Hepatocyte (in vitro differentiated cells): ENCODE measurements around the gene KCTD17. TPM values are rescaled to one million over a fixed set of nuclear protein-coding genes. Genes with fewer than 3 reads are reported as not detected.

Experiments
- DNase-seq: peaks from one replicate; pipeline ENCODE4 v3.0.0-alpha.2; 2016; ENCODE audit warnings: low spot score
- H2AFZ ChIP-seq: fragments of 200-600 bp; sonication (generic); 2 replicates; pipeline ENCODE4 v1.6.0; 2016; ENCODE audit warnings: antibody characterized with exemption, mild to moderate bottlenecking
- H3K27ac ChIP-seq: fragments of 200-600 bp; sonication (generic); 2 replicates; pipeline ENCODE4 v1.5.1; 2016; ENCODE audit warnings: mild to moderate bottlenecking
- H3K27me3 ChIP-seq: fragments of 200-600 bp; sonication (generic); 2 replicates; pipeline ENCODE4 v1.6.1; 2016
- H3K36me3 ChIP-seq: fragments of 200-600 bp; sonication (generic); replicated peaks from 2 replicates; pipeline ENCODE4 v1.5.1; 2016; ENCODE audit warnings: low read depth; ENCODE audit not compliant: insufficient read depth
- H3K4me1 ChIP-seq: fragments of 200-600 bp; sonication (generic); 2 replicates; pipeline ENCODE4 v1.5.1; 2016; ENCODE audit warnings: mild to moderate bottlenecking, moderate library complexity; ENCODE audit not compliant: insufficient read depth
- H3K4me2 ChIP-seq: fragments of 200-600 bp; sonication (generic); 2 replicates; pipeline ENCODE4 v1.6.0; 2016
- H3K4me3 ChIP-seq: fragments of 200-600 bp; sonication (generic); 2 replicates; pipeline ENCODE4 v1.5.1; 2016; ENCODE audit warnings: mild to moderate bottlenecking
- H3K79me2 ChIP-seq: fragments of 200-600 bp; sonication (generic); 2 replicates; pipeline ENCODE4 v1.6.0; 2017; ENCODE audit warnings: mild to moderate bottlenecking
- H3K9me2 ChIP-seq: fragments of 200-600 bp; sonication (generic); replicated peaks from 2 replicates; pipeline ENCODE4 v1.6.0; 2017; ENCODE audit warnings: mild to moderate bottlenecking; ENCODE audit not compliant: insufficient read depth
- H3K9me3 ChIP-seq: fragments of 200-600 bp; sonication (generic); 2 replicates; pipeline ENCODE4 v1.5.1; 2016; ENCODE audit warnings: low read depth, mild to moderate bottlenecking
- H4K20me1 ChIP-seq: fragments of 200-600 bp; sonication (generic); 2 replicates; pipeline ENCODE4 v1.6.0; 2016; ENCODE audit warnings: mild to moderate bottlenecking; ENCODE audit not compliant: insufficient read depth, poor library complexity, severe bottlenecking
- EZH2 ChIP-seq: fragments of 200-600 bp; sonication (generic); IDR thresholded peaks from 2 replicates; pipeline ENCODE4 v1.6.1; 2016; ENCODE audit warnings: antibody characterized with exemption, mild to moderate bottlenecking, borderline replicate concordance
- EZH2phosphoT487 ChIP-seq: fragments of 200-600 bp; sonication (generic); IDR thresholded peaks from one replicate; pipeline ENCODE4 v1.6.1; 2018; ENCODE audit warnings: antibody characterized with exemption, mild to moderate bottlenecking, low read depth, moderate library complexity; ENCODE audit not compliant: unreplicated experiment, severe bottlenecking
- WGBS: methylation state at CpG from one replicate; pipeline ENCODE4 v1.1.6; 2016; ENCODE audit warnings: low lambda C conversion rate; ENCODE audit errors: missing lambda C conversion rate; 5-methylcytosine and 5-hydroxymethylcytosine counted together
- polyA plus RNA-seq: library from polyadenylated mRNA; unstranded; fragments of >200 nt; fragmentation: Nextera tagmentation; extraction: Ambion mirVana; gene quantifications from 2 replicates; pipeline ENCODE4 v1.2.1, GENCODE V29; 2016
- total RNA-seq: library from RNA; depleted of rRNA; stranded (reverse); fragments of >200 nt; gene quantifications from 2 replicates; pipeline ENCODE4 v1.2.3, GENCODE V29; 2014
- TF ChIP-seq, protein P1 (sequence below): fragments of 200-600 bp; sonication (generic); IDR thresholded peaks from 2 replicates; pipeline ENCODE4 v1.5.1; 2016; ENCODE audit warnings: antibody characterized with exemption, mild to moderate bottlenecking; ENCODE audit not compliant: poor library complexity

Gene KCTD17
- total and polyA plus RNA-seq, 2 experiments from 2014 or later: 15.2 to 25.4 TPM

- peak; percentile 46 for DNase-seq
- no peak overlapping the region for H3K27ac ChIP-seq
- H3K4me3 ChIP-seq: no peak overlapping the region
- TF ChIP-seq, protein P1, sequence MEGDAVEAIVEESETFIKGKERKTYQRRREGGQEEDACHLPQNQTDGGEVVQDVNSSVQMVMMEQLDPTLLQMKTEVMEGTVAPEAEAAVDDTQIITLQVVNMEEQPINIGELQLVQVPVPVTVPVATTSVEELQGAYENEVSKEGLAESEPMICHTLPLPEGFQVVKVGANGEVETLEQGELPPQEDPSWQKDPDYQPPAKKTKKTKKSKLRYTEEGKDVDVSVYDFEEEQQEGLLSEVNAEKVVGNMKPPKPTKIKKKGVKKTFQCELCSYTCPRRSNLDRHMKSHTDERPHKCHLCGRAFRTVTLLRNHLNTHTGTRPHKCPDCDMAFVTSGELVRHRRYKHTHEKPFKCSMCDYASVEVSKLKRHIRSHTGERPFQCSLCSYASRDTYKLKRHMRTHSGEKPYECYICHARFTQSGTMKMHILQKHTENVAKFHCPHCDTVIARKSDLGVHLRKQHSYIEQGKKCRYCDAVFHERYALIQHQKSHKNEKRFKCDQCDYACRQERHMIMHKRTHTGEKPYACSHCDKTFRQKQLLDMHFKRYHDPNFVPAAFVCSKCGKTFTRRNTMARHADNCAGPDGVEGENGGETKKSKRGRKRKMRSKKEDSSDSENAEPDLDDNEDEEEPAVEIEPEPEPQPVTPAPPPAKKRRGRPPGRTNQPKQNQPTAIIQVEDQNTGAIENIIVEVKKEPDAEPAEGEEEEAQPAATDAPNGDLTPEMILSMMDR: no peak
- TF ChIP-seq EZH2phosphoT487 (no peak), EZH2 (no peak)
- H3K9me3 ChIP-seq: no peaks in the 10 kb centered on the region
- H3K9me2 ChIP-seq: no peaks in the 10 kb centered on the region
- peaks cover 32% of the 10 kb centered on the region for H3K4me1 ChIP-seq
- no peaks in the 10 kb centered on the region for H3K36me3 ChIP-seq
- no peaks in the 10 kb centered on the region for H3K27me3 ChIP-seq
- H4K20me1 ChIP-seq: peaks cover 18% of the 10 kb centered on the region
- peaks cover 38% of the 10 kb centered on the region for H3K79me2 ChIP-seq
- H3K4me2 ChIP-seq: peak overlapping the region; percentile 92
- 85% methylated on average over 11 of the region's 14 CpGs for WGBS
- no peak overlapping the region for H2AFZ ChIP-seq
Measured at GRCh38 chr22:37016134-37016910, 35.2 kb upstream of the KCTD17 start.

DNA sequence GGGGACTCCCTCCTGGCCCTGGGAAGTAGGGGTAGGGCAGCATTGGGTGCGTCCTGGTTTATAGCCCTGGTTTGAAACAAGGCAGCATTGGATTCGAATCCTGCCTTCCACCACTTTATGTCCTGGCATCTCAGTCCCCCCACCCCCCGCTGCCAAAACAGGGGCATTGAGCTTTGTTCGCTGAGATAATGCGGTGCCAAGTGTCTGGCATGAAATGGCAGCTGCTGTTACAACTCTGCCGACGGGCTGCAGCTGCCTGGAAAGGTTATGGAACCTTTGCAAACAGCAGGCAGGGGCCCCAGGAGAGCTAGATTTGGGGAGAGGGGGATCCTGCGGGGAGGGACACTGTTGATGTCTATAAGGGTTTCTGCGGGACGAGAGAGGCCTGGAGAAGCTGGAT, 34.2 kb upstream of the KCTD17 start:
- H4K20me1 ChIP-seq: peaks cover 25% of the 10 kb centered on the region
- no peaks in the 10 kb centered on the region for H3K36me3 ChIP-seq
- H3K79me2 ChIP-seq: peaks cover 49% of the 10 kb centered on the region
- H2AFZ ChIP-seq: no peak overlapping the region
- WGBS: 92% methylated on average over 10 of the region's 10 CpGs
- no peak overlapping the region for H3K4me3 ChIP-seq
- TF ChIP-seq EZH2phosphoT487 (no peak), EZH2 (no peak)
- TF ChIP-seq, protein P1: no peak
- H3K27me3 ChIP-seq: no peaks in the 10 kb centered on the region
- DNase-seq: no peak
- peak overlapping the region; percentile 92 for H3K4me2 ChIP-seq
- peaks cover 41% of the 10 kb centered on the region for H3K4me1 ChIP-seq
- no peaks in the 10 kb centered on the region for H3K9me3 ChIP-seq
- H3K9me2 ChIP-seq: no peaks in the 10 kb centered on the region
- no peak overlapping the region for H3K27ac ChIP-seq

GRCh38 chr22:37018086-37018814, 33.3 kb upstream of the KCTD17 start:
- Histone ChIP-seq H3K9me2 (no peaks in the 10 kb centered on the region), H4K20me1 (peaks cover 25% of the 10 kb centered on the region), H3K36me3 (no peaks in the 10 kb centered on the region), H3K4me2 (peak overlapping the region; percentile 92), H3K4me1 (peaks cover 47% of the 10 kb centered on the region), H3K79me2 (peaks cover 58% of the 10 kb centered on the region), H3K9me3 (no peaks in the 10 kb centered on the region), H2AFZ (peak overlapping the region; percentile 77), H3K27ac (peak overlapping the region; percentile 99), H3K4me3 (peak overlapping the region; percentile 96), H3K27me3 (no peaks in the 10 kb centered on the region)
- WGBS: 68% methylated on average over 45 of the region's 45 CpGs
- TF ChIP-seq EZH2phosphoT487: no peak
- TF ChIP-seq, protein P1: no peak
- no peak for TF ChIP-seq EZH2
- DNase-seq: no peak
